HepG2 (cell line): ENCODE measurements around the gene FAAP100. TPM values are rescaled to one million over a fixed set of nuclear protein-coding genes. Genes with fewer than 3 reads are reported as not detected.

Experiments
- CSRNP1 ChIP-seq: sonication (generic); formaldehyde crosslinking; IDR thresholded peaks from 2 replicates; pipeline ENCODE4 v1.8.1; 2023; ENCODE audit warnings: mild to moderate bottlenecking, missing genetic modification reagents
- EHMT2 ChIP-seq: fragments of 200-600 bp; sonication (generic); IDR thresholded peaks from 2 replicates; pipeline ENCODE4 v1.7.0; 2017; ENCODE audit warnings: antibody characterized with exemption, low read depth, low read length, borderline replicate concordance
- ELF3 ChIP-seq: IDR thresholded peaks from 2 replicates; pipeline ENCODE4 v1.6.1; 2016; ENCODE audit warnings: missing genetic modification reagents, missing compliant biosample characterization
- ETV5 ChIP-seq: IDR thresholded peaks from 2 replicates; pipeline ENCODE4 v1.6.1; 2018; ENCODE audit warnings: missing biosample characterization, missing genetic modification reagents, inconsistent platforms, borderline replicate concordance
- FOXK2 ChIP-seq: fragments of 450-650 bp; IDR thresholded peaks from 2 replicates; pipeline ENCODE4 v1.6.1; 2016
- GLI4 ChIP-seq: sonication (generic); formaldehyde crosslinking; IDR thresholded peaks from 2 replicates; pipeline ENCODE4 v1.5.1; 2020; ENCODE audit warnings: missing genetic modification reagents, mild to moderate bottlenecking, moderate library complexity, borderline replicate concordance
- HNRNPUL1 ChIP-seq: fragments of 200-400 bp; formaldehyde crosslinking; IDR thresholded peaks from 2 replicates; pipeline ENCODE4 v1.6.1; 2017; ENCODE audit warnings: low read depth, mild to moderate bottlenecking, low read length, moderate library complexity
- LRRFIP1 ChIP-seq: sonication (generic); formaldehyde crosslinking; conservative IDR thresholded peaks from 2 replicates; pipeline ENCODE4 v1.4.0; 2020; ENCODE audit warnings: missing genetic modification reagents
- MTA1 ChIP-seq: sonication (generic); formaldehyde crosslinking; IDR thresholded peaks from 2 replicates; pipeline ENCODE4 v1.4.0; 2020; ENCODE audit warnings: missing genetic modification reagents, mild to moderate bottlenecking, borderline replicate concordance
- NFYC ChIP-seq: IDR thresholded peaks from 2 replicates; pipeline ENCODE4 v1.6.1; 2016; ENCODE audit warnings: missing genetic modification reagents, missing compliant biosample characterization
- NR0B2 ChIP-seq: sonication (generic); formaldehyde crosslinking; IDR thresholded peaks from 2 replicates; pipeline ENCODE4 v1.4.0; 2020; ENCODE audit warnings: mild to moderate bottlenecking, missing genetic modification reagents
- NR1H2 ChIP-seq: sonication (generic); formaldehyde crosslinking; IDR thresholded peaks from 2 replicates; pipeline ENCODE4 v1.8.1; 2022; ENCODE audit warnings: low read depth, missing genetic modification reagents, borderline replicate concordance
- PHF21A ChIP-seq: sonication (generic); formaldehyde crosslinking; IDR thresholded peaks from 2 replicates; pipeline ENCODE4 v1.5.0; 2020; ENCODE audit warnings: mild to moderate bottlenecking, missing genetic modification reagents
- SNAPC2 ChIP-seq: sonication (generic); formaldehyde crosslinking; IDR thresholded peaks from 2 replicates; pipeline ENCODE4 v1.8.1; 2022; ENCODE audit warnings: mild to moderate bottlenecking, missing genetic modification reagents
- TIGD3 ChIP-seq: sonication (generic); formaldehyde crosslinking; IDR thresholded peaks from 2 replicates; pipeline ENCODE4 v1.5.1; 2020; ENCODE audit warnings: mild to moderate bottlenecking, missing genetic modification reagents, borderline replicate concordance
- ZMYM3 ChIP-seq: sonication (generic); formaldehyde crosslinking; IDR thresholded peaks from 2 replicates; pipeline ENCODE4 v1.5.1; 2020; ENCODE audit warnings: mild to moderate bottlenecking, missing genetic modification reagents
- ZNF337 ChIP-seq: sonication (generic); formaldehyde crosslinking; IDR thresholded peaks from 2 replicates; pipeline ENCODE4 v1.5.1; 2020; ENCODE audit warnings: missing genetic modification reagents, low read depth, mild to moderate bottlenecking, borderline replicate concordance
- ZNF547 ChIP-seq: sonication (generic); formaldehyde crosslinking; IDR thresholded peaks from 2 replicates; pipeline ENCODE4 v1.5.1; 2020; ENCODE audit warnings: mild to moderate bottlenecking, missing genetic modification reagents
- ZNF674 ChIP-seq: sonication (generic); formaldehyde crosslinking; IDR thresholded peaks from 2 replicates; pipeline ENCODE4 v1.5.0; 2020; ENCODE audit warnings: low read depth, mild to moderate bottlenecking, missing genetic modification reagents
- polyA plus RNA-seq, 8 experiments: library from polyadenylated mRNA; depleted of rRNA in 3 of 8; stranded (reverse) in 7 of 8; unstranded in 1 of 8; fragments of >200 nt; fragmentation: Illumina TruSeq in 4 of 8; extraction: Trizol in 4 of 8; gene quantifications; 2 replicates each; pipeline versions ENCODE4 v1.2.1 to v1.2.3, GENCODE V29; 2011 to 2016; ENCODE audit warnings: low read depth in 4 of 8, missing spikeins in 1 of 8, mixed read lengths in 1 of 8; ENCODE audit not compliant: insufficient read depth in 1 of 8
- total RNA-seq, 5 experiments: library from RNA; depleted of rRNA; stranded (reverse); fragments of >200 nt; fragmentation: Illumina TruSeq; extraction: Trizol; gene quantifications; 2 replicates each; pipeline ENCODE4 v1.2.3, GENCODE V29; 2016; ENCODE audit warnings: low read depth in 1 of 5
- TF ChIP-seq, protein P1 (sequence below): sonication (generic); formaldehyde crosslinking; IDR thresholded peaks from 2 replicates; pipeline ENCODE4 v1.4.0; 2020; ENCODE audit warnings: mild to moderate bottlenecking, missing genetic modification reagents
- TF ChIP-seq, protein P2 (sequence below): sonication (generic); formaldehyde crosslinking; IDR thresholded peaks from 2 replicates; pipeline ENCODE4 v1.4.0; 2020; ENCODE audit warnings: missing genetic modification reagents, mild to moderate bottlenecking, borderline replicate concordance

Gene FAAP100
- total and polyA plus RNA-seq, 2 of the 13 experiments (the other 11 are each of a cell fraction or from before 2014, with no cell fraction given): 7.6 to 20.8 TPM

GRCh38 chr17:81515530-81516041 lies 36.6 kb downstream of the FAAP100 start (continued):
- no peak for TF ChIP-seq CSRNP1 (CRISPR knock-in tag)
- peak; percentile 48; the same call in 1 of the 2 replicates for TF ChIP-seq ZMYM3 (CRISPR knock-in tag)
- TF ChIP-seq SNAPC2 (CRISPR knock-in tag): no peak
- no peak for TF ChIP-seq ELF3
- no peak for TF ChIP-seq EHMT2
- no peak for TF ChIP-seq NR1H2
- no peak for TF ChIP-seq FOXK2
- TF ChIP-seq ZNF674 (CRISPR knock-in tag): no peak
- TF ChIP-seq ZNF547 (CRISPR knock-in tag): no peak
- TF ChIP-seq ETV5: no peak
- TF ChIP-seq, protein P1, sequence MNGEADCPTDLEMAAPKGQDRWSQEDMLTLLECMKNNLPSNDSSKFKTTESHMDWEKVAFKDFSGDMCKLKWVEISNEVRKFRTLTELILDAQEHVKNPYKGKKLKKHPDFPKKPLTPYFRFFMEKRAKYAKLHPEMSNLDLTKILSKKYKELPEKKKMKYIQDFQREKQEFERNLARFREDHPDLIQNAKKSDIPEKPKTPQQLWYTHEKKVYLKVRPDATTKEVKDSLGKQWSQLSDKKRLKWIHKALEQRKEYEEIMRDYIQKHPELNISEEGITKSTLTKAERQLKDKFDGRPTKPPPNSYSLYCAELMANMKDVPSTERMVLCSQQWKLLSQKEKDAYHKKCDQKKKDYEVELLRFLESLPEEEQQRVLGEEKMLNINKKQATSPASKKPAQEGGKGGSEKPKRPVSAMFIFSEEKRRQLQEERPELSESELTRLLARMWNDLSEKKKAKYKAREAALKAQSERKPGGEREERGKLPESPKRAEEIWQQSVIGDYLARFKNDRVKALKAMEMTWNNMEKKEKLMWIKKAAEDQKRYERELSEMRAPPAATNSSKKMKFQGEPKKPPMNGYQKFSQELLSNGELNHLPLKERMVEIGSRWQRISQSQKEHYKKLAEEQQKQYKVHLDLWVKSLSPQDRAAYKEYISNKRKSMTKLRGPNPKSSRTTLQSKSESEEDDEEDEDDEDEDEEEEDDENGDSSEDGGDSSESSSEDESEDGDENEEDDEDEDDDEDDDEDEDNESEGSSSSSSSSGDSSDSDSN (CRISPR knock-in tag): no peak
- TF ChIP-seq ZNF337 (CRISPR knock-in tag): no peak
- no peak for TF ChIP-seq GLI4 (CRISPR knock-in tag)
- no peak for TF ChIP-seq NFYC (CRISPR knock-in tag)
- TF ChIP-seq MTA1 (CRISPR knock-in tag): 0 out of 2 replicates have a peak, but pooled peaks have one; percentile 3
- no peak for TF ChIP-seq HNRNPUL1
- no peak for TF ChIP-seq PHF21A (CRISPR knock-in tag)
- TF ChIP-seq NR0B2 (CRISPR knock-in tag): no peak
- TF ChIP-seq TIGD3 (CRISPR knock-in tag): 0 out of 2 replicates have a peak, but pooled peaks have one; percentile 49
- TF ChIP-seq LRRFIP1 (CRISPR knock-in tag): no peak
- TF ChIP-seq, protein P2, sequence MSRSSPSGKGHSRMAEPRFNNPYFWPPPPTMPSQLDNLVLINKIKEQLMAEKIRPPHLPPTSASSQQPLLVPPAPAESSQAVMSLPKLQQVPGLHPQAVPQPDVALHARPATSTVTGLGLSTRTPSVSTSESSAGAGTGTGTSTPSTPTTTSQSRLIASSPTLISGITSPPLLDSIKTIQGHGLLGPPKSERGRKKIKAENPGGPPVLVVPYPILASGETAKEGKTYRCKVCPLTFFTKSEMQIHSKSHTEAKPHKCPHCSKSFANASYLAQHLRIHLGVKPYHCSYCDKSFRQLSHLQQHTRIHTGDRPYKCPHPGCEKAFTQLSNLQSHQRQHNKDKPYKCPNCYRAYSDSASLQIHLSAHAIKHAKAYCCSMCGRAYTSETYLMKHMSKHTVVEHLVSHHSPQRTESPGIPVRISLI: no peak
